ENCODE measurements around the gene NUFIP1.
"Not testable (repeated sequence)": the region's sequence is repeated elsewhere in the genome, so short reads cannot be mapped to it uniquely, and the experiment has no call there.

NUFIP1 gene

DNA sequence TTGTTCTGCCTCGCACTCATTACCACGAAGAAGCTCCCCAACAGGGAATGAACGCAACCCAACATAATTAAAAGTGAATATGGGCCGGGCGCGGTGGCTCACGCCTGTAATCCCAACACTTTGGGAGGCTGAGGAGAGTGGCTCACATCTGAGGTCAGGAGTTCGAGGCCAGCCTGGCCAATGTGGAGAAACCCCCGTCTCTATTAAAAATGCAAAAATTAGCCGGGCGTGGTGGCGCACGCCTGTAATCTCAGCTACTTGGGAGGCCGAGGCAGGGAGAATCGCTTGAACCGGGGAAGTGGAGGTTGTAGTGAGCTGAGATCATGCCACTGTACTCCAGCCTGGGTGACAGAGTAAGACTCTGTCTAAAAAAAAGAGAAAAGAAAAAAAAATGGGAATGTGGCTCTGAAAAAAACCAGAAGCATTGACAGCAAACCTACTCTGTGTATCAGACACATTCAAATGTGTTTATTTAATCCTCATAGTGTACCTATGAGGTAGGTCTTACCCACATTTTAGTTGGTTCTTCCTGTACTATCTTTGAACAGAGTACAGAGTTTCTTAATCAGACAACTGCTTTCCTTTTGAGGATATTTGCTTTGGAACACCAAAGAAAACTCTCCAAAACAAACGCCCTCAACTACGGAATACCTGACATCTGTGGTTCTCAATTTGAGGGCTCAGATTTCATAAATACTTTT lies 70.0 kb downstream of the NUFIP1 start:
- DNase-seq (ENCODE audit: low spot score) = no peak

DNA sequence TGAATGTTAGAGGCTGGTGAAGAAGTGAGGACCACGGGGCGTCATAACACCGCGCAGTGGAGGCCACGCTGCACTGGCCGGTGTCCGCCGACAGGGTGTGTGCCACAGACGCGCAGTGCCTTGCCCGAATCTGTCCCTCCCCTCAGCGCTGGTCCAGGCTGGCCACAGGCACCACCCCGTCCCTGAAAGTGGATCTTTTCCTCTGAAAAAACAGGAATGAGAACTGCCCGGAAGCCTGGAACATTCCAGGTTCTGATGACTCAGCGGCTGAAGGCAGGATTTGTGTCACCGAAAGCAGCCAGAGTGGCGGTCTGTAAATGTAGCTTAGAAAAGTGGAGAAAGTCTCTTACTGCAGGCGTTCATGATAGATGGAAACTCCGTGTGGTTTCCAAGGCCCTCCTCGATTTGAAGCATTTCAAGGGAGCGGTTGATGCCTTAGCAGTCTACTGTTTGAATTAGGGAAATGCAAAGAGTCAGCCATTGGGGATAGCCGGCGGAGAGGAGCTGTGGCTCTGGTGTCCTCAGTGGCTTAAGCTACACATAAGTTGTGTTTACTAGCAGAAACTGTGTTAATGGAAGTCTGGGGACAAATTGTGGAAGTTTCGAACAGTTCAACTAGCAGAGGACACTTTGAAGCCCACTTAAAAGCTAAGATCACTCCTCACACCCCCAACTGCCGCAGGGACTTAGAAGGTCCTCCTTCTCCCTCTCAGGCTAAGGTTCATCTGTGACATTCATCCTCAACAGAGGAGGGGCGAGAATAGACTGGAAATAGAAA lies 70.8 kb downstream of the NUFIP1 start:
- peak; percentile 93 for DNase-seq (ENCODE audit: low spot score)

DNA sequence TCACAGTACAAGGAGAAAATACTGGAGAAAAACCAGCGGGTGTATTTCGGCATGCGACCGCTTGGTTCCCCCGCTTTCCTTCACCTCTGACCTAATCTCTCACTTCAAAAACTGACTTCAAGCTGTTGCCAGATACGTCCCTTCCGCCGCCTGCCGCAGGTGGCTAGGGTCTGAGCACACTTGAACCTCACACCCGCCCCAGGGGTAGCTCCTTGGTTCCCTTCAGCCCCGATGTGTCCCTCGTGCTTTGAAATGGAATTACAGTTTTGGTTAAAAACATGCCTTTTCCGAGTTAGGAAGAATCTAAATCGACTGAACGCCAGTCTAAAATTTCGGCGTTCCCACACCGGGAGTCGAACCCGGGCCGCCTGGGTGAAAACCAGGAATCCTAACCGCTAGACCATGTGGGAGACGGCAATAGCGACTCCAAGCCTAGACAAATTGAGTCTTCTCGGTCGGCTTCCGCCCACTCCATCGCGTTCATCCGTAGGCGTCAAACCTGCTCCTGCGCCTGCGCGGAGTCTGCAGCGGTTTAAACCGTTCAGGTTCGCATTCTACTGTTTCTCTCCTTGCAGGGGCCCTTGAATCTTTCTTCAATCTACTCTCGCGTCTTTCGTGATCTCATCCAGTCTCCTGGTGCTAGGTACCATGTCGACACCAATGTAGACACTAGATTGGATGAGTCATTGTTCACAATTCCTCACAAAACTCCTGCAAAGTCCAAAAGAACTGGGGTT lies 71.5 kb downstream of the NUFIP1 start:
- peak; percentile 97 for DNase-seq (ENCODE audit: low spot score)

DNA sequence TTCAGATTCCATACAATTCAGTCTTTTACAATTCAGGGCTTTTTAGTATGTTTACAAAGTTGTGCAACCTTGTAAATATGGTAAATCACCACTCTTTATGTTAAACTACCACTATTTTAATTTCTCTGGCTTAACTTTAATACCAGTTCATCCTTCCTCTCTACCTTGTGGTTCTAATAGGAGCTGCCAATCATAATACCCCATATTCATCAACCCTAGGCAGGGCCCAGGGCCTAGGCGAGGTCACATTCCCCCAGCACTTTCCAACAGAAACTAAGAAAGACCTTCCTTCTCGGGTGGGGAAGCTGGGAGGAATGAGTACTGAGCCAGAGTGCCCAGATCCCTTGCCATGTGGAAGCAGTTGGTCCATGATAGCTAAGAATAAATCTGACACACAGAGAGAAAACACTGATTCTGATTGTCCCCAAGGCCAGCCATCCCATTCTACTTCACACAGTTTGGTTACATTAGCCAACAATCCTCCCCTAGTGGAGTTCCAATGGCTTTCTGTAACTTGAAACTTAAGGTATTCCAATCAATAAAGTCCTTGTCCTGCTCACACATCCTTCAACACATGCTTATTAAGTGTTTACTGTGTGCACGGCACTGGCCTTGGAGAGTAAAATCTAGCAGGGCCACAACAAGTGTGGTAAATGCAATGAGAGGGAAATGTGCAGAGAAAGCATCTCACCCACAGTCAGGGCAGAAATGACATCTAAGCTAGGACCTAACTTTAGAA lies 76.8 kb downstream of the NUFIP1 start:
- DNase-seq (ENCODE audit: low spot score) = no peak

DNA sequence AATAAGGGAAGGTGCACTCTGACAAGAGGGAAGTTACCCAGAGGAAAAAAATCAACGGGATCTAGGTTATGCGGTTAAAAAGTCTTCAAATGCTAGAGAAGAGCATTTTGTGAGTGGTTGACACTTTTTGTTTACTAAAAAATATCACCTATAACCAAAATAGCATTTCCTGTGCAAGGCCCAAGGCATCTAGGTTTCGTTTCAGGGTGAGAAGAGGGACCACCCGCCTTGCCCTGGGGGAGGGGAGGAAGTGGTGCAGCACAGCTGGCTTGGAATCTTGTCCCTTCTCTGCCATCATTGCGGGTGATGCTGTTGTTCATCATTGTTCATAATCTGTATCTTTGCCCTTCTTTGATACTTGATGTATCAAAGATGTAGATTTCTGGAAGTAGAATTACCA lies 80.6 kb downstream of the NUFIP1 start:
- DNase-seq (ENCODE audit: low spot score) = no peak

DNA sequence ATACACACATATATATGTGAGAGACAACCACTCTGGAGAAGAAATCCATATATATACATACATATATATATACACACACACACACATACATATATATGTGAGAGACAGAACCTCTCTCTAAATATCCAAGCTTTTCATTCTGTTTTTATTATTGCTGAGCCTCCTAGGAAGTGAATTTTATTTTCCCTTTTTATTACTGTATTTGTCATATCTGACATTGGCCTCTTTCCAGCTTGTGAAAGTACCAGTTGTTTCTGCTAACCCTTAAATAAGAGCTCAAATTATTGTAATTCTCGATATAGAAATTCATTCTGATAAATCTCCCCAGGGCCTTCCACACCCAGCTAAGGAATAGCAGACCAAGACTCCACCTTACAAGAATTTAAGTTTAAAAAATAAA lies 81.0 kb downstream of the NUFIP1 start:
- no peak for DNase-seq (ENCODE audit: low spot score)

DNA sequence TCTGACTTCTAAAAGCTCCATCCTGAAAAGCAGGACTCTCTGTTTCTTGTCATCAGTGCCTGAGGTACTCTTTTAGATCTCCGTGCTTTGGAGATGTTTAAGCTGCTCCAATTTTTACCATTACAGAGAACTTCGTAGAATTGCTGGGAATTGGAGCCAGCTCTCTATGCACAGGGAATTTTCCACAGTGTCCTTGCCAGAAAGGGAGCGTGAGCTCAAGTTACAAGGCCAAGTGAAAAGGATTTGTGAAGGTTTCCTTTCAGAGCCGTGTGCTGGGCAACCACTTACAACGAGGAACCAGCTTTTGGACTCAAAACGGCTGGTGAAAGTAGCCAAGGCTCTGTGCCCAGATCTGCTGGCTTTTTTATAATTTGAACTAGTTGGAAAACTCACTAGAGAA lies 82.6 kb downstream of the NUFIP1 start:
- DNase-seq (ENCODE audit: low spot score) = peak; percentile 75

DNA sequence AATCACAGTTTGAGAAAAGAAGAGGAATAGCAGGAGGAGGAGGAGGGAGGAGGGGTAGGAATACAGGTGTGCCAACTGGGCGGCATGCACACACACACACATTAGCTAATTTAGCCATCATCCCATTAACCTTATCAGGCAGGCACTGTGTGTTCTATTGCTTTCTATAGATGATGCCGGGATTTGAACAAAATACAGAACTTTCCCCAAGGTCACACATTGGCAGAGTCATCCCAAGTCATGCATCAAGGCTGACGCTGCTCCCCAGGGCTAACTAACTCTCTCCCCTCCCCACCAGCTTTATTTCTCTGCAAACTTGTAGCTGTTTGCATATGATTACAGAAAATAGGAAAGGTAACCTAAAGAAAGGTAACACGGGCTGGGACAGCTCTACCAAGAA lies 83.0 kb downstream of the NUFIP1 start:
- no peak for DNase-seq (ENCODE audit: low spot score)

DNA sequence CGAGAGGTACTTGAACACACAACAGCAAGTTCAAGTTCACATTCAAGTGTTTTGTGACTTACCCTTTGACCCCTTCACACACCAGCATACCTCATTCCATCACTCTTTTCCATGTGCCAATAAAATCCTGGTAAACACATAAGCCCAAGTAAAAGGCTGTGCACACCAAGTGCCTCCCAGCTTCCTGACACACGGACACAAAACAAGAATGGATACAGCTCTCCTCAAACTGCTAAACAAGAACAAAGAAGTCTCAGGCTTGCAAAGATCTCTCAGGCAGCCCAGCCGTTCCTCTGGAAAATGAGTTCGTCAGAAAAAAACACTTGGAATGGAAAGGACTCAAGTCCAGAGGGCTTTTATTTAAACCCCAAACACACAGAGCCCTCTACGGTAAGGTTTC lies 83.7 kb downstream of the NUFIP1 start:
- no peak for DNase-seq (ENCODE audit: low spot score)

DNA sequence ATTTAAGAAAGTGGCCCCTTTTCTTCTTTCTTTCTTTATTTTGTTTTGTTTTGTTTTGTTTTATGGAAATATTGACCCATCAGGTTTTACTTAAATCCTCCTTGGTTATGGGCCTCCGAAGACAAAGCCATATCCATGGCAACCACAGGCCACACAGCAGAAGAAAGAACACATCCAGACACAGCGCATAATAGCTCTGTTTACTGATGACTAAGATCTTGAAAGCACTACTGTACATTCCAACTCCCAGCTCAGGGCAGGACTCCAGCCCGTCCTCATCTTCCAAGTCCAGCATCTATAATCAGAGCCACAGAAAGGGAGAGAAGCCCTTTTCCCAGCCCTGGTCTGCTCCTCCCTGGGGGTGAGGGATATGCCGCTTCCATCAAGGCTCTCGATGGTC lies 84.3 kb downstream of the NUFIP1 start:
- DNase-seq (ENCODE audit: low spot score) = peak; percentile 31

DNA sequence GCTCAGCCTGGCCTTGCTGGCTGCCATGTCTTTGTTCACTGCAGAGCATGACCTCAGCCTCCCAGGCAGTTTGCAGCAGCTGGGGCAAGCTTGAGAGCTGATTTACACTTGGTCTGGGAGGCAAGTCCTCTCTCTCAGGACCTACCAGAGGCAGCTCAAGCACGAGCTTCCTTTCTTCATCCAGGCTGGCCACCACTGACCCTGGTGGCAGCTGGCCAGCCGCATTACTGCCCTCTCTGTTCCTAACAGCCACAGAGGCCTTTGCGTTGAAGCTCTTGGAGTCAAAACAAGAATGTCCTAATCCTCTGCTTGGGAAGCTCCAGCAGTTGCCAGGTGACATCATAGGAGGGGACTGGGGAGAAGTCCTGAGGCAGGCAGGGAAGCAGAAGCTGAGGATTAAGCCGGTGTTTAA lies 85.7 kb downstream of the NUFIP1 start:
- peak; percentile 66 for DNase-seq (ENCODE audit: low spot score)

DNA sequence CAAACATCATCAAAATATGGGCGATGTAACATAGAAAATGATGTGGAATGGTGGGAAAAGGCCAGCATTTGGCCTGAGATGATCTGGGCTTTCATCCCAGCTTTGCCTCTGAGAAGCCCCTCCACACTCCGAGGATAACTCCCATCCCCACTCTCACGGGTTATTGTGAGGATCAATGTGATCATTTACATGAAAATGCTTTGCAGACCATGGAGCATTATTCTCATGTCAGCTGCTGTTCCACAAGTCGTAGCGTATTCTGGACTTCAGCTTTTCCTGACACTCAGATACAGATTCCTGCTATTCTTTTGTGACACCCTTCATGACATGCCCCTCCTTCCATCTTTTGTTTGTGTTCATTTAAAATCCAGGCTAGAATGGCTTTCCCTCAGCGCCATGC lies 86.5 kb downstream of the NUFIP1 start:
- DNase-seq (ENCODE audit: low spot score) = no peak

DNA sequence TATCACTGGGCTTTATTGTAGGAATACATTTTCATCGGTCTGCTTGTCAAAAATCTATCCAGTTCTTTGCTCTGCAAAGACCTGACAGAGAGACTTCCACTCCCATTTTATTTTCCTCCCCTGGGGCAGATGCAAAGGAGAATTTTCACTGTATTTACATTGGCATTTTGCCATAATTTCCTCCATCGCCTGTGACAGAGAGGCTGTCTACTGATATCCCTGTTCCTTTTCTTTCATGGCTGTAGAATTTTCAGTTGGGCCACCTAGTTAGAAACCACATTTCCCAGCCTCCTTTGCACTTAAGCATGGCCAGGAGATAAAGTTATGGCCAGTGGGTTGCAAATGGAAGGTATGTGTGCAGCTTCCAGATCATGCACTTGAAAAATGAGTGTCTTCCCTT lies 89.3 kb downstream of the NUFIP1 start:
- DNase-seq (ENCODE audit: low spot score) = no peak

DNA sequence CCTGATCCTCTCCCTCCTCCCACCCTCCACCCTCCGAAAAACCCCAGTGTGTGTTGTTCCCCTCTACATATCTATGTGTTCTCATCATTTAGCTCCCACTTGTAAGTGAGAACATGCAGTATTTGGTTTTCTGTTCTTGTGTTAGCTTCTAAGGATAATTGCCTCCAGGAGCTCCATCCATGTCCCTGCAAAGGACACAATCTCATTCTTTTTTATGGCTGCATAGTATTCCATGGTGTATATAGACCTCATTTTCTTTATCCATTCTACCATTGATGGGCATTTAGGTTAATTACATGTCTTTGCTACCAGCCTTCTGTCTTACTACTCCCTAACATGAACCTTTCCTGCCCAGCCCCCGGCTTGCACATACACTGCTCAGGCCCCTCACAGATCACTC lies 91.0 kb downstream of the NUFIP1 start:
- not testable (repeated sequence) for DNase-seq (ENCODE audit: low spot score)

DNA sequence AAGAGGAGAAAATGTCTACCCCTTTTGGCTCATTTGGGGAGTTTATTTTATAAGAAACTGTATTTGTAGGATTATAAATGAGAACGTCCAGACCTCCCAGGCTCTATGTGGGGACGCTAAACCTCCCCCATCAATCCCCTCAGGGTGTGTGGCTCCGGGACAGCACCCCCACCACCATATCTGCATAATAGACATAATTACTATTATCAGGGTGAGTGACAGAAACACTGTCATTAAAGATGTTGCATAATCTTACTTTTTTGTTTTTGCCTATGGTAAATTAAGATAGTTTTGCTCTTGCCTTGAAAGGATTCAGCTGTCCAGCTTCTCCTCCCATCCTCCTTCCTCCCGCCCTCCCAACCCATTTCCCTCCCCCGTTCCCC lies 93.3 kb downstream of the NUFIP1 start:
- no peak for DNase-seq (ENCODE audit: low spot score)

DNA sequence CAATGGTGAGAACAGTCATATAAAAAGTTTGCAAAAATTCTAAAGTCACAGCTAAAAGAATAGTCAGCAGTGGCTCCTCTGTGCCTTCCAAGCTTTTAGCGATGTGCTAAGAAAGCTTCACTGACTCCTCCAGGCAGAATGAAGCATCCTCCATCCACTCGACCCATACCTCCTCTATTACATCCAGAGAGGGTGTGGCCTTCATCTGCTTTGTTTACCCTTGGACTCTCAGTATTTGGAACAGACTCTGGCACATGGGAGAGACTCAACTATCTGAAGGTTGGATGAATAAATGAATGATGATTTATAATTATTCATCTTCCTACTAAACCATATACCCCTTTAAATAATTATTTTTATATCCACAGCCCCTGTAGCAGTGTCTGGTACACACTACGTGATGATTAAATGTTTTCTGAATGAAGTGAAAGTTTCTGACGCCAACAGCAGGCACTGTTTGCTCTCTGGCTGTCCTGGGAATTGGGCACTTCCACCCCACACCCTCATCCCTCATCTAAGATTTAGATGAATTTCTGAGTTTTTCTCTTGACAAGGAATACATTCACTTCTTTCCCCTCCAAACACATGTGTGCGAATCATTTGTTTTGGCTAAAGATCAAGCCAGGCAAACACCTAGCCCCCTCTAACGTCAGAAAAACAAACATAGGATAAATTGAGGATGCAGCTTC lies 93.9 kb downstream of the NUFIP1 start:
- DNase-seq (ENCODE audit: low spot score) = no peak

DNA sequence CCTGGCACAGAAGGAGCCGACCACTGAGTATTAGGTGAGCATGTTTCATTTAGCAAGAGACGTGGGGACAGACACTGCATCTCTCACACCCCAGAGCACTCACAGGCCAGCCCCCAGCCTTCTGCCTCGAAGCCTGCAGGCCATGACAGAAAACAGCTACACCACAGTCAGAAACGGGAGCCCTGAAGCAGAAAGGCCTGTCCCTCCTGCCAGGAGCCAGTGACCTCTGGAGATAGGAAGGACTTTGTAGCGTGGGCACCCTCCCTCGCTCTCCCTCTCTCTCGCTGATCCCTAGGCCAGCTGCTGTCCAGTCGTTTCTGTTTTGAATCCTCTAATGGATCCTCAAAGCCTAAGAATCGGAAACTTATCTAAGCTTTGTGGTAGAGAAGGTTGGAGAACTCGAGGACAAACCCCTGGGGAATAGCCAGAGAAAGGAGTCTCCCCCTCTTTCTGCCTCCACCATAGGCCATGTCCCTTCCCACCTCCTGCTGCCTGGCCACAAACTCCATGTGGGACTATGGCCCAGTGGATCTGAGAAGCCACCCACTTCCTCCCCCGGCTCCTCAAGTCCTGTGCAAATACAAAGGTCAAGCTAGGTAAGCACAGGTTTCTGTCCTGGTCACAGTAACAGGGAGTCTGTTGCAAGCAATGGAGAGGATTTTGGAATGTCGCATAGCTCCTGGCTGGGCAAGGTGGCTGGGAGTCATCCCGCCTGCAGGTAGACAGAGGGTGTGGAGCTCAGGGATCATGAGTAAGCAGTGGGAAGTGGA lies 95.1 kb downstream of the NUFIP1 start:
- DNase-seq (ENCODE audit: low spot score) = no peak

All from Ammon's horn (tissue), 1 donor.